Anterior cingulate cortex (tissue), 58 donors: Measurements from ENCODE around the gene ZNF536.
A peak's percentile ranks its signal among the peaks of the same experiment; 100 is the strongest.
"Not testable (repeated sequence)": the region's sequence is repeated elsewhere in the genome, so short reads cannot be mapped to it uniquely, and the experiment has no call there.

Source experiments
- DNase-seq, 58 donors: peaks; one replicate each; lab custom pipeline; 2025; lab: John Stamatoyannopoulos, UW

ZNF536 gene

GRCh38 chr19:30439310-30439709 is 67.1 kb downstream of the ZNF536 start:
- peak in 13 of 58 donors; percentile 3 to 44 (median 14) for DNase-seq

- DNase-seq, result peak in 1 of 58 donors; percentile 10
Measured at GRCh38 chr19:30441011-30441410, 68.8 kb downstream of the ZNF536 start.

DNA sequence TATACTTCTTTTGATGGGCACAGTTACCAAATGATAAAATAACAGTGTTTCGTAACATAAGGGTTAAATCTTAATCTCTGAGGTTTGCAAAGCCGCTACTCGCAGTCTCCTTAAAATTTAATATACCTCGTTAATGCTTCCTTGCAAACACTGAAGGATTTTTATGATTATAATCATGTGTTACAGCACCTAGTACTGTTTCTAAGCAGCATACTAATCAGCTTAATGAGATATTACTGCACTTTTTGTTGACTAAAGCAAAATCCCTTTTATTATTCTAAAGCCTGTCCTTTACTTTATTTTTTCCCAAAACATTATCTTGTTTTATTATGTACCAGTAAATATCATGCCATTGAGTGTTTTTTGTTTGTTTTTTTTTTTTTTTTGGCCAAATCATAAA is 70.5 kb downstream of the ZNF536 start:
- no peak for DNase-seq

GRCh38 chr19:30443531-30444252 is 71.5 kb downstream of the ZNF536 start:
- no peak for DNase-seq

DNA sequence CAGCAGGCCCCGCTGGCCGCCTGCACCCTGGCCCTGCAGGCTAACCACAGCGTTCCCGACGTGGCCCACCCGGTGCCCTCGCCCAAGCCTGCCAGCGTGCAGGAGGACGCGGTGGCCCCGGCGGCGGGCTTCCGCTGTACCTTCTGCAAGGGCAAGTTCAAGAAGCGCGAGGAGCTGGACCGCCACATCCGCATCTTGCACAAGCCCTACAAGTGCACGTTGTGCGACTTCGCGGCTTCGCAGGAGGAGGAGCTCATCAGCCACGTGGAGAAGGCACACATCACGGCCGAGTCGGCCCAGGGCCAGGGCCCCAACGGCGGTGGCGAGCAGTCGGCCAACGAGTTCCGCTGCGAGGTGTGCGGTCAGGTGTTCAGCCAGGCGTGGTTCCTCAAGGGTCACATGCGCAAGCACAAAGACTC is 72.1 kb downstream of the ZNF536 start:
- DNase-seq, result no peak

GRCh38 chr19:30444686-30445232 is 72.6 kb downstream of the ZNF536 start:
- DNase-seq, result no peak

DNA sequence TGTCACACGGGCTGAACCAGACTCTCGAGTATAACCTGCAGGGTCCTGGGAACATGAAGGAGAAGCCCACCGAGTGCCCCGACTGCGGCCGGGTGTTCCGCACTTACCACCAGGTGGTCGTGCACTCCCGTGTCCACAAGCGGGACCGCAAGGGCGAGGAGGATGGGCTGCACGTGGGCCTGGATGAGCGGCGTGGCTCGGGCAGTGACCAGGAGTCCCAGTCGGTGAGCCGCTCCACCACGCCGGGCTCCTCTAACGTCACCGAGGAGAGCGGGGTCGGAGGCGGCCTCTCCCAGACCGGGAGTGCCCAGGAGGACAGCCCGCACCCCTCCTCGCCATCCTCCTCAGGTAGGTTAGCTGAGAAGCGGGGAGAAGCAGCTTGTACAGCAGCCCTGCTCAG is 73.2 kb downstream of the ZNF536 start:
- no peak for DNase-seq

DNA sequence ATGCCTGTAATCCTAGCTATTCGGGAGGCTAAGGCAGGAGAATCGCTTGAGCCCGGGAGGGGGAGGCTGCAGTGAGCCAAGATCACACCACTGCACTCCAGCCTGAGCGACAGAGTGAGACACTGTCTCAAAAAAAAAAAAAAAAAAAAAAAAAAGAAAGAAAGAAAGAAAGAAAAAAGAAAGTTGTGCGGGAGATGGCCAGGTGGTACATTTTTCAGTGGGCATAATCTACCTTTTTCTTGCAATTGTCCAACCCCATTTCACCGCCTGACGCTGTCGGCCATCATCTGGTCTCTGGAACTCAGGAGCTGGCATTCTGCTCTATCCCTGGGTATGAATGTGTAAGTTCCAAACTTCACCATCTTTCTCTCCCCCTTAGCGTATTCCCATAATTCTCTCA is 73.9 kb downstream of the ZNF536 start:
- not testable (repeated sequence) for DNase-seq

- DNase-seq, result no peak
Measured at GRCh38 chr19:30446850-30447552, 74.8 kb downstream of the ZNF536 start.

DNA sequence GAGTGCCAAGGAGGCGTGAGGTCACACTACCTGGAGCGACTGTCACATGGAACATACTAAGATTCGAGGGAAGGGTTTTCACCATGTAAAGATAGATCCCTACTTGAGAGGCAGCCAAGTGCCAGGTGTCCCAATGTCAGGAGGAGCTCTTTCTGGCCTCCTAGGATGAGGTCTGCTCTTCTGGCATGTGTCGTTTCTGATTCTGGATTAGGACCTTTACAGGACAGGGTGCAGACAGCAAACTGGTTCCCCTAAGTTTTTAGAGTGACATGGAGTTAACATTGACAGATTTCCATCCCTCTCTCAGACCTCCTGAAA is 75.3 kb downstream of the ZNF536 start:
- no peak for DNase-seq

DNA sequence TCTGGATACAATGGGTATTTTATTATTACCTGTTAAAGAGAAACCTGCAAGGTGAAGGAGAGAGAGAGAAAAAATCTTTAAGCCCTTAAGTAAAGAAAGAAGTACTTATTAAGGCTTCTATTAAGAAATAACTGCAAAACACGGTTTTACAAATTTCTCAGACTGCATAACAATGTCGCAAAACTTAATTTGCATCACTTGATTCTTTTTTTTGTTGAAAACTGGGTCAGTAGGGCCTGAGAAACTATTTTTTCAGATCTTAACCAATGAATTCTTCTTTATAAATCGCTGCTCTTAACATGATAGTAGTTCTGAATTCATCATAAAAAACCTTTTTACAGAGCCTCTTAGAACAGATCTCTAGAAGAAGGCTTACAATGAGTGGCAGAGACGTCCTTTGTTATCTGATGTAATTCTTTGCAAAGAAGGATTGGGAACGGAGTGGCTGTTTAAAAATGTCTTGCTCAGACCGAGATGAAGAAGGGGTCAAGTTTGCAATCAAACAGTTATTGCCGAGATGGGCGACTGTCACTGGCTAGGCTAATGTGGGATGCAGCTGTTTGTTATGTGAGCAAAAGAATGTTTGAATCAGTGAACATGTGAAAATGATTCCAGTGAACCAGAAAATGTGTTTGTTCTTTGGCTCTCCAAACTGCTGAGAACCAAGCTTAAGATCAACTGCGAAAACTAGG is 76.3 kb downstream of the ZNF536 start:
- DNase-seq, result no peak

DNA sequence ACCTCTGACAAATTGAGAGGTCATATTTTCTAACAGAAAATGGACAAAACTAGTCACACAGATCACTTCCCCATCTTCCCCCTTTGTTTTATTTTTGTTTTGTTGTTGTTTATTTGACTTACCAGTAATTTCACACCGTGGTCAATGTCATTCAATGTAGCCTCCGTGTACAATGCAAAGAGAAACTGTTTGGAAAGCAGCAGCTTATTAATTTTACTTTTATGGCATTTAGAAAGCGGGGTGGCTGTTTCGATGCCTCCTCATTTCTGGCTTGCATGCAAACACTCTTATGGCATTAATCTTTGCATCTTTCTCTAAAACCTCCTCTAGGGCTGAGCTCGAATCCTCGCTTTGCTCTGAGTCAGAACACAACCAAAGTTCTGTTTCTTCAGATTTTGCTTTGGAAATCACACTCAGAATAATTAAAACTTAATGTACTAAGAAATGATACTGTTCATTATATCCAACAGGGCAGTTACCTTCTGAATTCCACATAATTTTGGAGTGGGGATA is 77.0 kb downstream of the ZNF536 start:
- DNase-seq, result no peak

DNA sequence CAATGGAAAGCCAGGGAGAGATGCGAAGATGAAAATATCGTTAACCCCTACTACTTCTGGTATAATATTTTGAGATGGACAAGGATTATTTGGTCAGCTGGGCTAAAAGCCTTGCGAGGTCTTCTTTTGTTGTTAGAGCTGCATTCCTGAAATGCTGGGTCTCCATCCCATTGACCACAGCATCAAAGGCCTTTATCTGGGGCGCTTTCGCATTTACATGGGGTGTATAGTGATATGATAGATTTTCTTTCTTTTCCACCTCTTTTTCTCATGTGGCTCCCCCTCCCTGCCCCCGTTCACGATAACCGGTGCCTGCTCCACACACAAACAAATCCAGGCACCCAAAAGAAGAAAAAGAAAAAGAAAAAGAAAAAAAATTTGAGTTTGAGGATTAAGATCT is 77.5 kb downstream of the ZNF536 start:
- peak in 1 of 58 donors; percentile 35 for DNase-seq

DNA sequence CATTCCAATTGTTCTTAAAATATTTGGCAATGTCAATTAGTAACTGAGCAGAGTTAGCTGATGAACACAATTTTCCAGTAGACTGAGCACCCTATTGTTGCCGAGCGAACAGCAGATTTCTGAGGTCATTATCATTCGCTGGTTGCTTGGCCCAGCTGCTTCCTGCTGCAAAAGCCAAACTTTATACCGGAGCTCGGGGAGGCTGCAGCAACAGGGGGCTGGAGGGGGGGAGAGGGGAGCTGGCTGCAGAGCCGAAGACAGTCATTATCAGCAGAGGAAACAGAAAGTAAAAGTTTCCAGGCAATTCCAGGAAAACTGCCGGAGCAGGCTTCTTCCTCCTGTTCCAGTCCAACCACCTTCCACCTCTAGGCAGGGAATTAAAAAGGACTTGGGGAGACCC is 77.9 kb downstream of the ZNF536 start:
- DNase-seq, result peak in 43 of 58 donors; percentile 5 to 78 (median 38)

DNA sequence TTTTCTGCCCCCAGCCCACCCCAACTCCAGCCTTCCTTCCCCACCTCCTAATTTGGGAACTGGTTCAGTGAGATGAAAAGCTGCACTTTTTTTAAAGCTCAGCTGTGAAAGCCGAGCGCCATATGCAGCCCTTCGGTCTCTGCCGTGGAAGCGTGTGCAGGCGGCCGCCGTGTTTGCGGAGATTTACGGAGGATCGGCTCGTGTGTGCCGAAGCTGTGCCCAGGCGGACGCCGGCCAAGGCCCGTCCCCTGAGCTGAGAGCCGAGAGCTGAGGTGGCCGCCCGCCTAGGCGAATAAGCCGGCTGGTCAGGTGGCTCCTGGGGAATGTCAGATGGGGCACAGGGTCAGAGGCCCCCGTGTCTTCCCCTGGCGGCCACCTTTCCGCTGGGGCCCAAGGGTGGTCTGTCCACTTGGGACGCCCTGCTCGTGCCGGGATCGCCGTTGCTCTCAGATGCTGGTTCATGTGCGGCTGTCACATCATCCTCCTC is 78.7 kb downstream of the ZNF536 start:
- peak in 24 of 58 donors; percentile 3 to 56 (median 13) for DNase-seq

- no peak for DNase-seq
Measured at GRCh38 chr19:30452931-30453330, 80.7 kb downstream of the ZNF536 start.

DNA sequence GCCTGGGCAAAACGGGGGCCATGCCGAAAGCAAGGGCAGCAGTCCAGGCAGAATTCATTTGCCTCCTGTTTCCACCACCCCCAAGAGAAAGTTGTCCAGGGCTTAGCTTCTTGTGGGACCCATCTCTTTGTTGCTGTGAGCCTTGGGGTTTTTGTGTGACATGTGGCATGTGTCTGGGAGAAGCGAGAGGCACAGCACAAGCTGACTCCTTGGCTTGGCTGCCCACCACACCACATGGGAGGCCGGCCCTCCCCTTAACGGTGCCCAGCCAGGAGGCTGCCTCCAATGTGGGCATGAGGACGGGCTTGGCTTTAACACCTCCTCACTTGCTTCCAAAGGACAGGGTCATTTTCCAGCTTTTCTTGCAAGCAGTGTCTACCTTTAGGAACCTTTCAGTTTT is 81.6 kb downstream of the ZNF536 start:
- no peak for DNase-seq

- no peak for DNase-seq
Measured at GRCh38 chr19:30455881-30456280, 83.7 kb downstream of the ZNF536 start.

DNA sequence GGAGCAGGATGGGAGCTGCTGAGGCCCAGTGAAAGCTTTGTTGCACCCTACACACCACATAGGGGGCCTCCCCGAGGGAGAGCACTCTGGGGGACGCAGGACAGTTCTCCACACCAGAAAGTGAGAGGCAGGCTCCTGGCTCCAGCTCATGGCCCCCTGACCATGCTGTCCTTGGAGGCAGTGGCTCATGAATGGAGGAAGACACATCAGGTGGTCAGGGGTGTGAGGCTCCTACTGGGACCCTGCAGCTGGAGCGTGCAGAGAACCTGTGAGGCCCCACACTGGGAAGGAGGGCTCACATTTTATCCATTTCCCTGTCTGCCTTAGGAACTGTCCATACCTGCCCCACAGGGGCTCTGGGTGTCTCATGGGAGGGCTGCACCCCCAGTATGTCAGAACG is 85.3 kb downstream of the ZNF536 start:
- no peak for DNase-seq

- DNase-seq, result no peak
Measured at GRCh38 chr19:30459859-30460258, 87.7 kb downstream of the ZNF536 start.

DNA sequence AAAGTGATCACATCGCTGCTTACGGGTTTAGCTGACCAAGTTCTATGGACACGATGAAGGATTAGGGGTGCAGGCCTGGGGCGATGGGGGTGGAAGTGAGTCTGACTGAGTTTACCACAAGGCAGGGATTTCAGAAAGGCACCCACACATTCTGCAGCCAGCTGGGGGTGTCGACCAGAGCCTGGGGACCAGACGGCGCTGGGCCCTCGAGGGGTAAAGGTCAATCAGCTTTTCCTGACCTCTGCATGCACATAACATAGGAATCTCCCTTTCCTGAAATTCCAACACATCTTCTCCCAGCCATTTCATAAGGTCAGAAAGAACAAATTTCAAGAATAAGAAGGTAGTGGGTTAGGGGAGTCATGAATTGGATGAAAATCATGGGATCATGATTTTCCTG is 92.0 kb downstream of the ZNF536 start:
- no peak for DNase-seq
